ENCODE measurements around the gene UBE2QL1.
"Not testable (repeated sequence)": the region's sequence is repeated elsewhere in the genome, so short reads cannot be mapped to it uniquely, and the experiment has no call there.

UBE2QL1 gene

GRCh38 chr5:6501701-6502100 is 53.0 kb downstream of the UBE2QL1 start:
- DNase-seq: no peak

- DNase-seq: no peak
Measured at GRCh38 chr5:6502421-6502820, 53.8 kb downstream of the UBE2QL1 start.

- no peak for DNase-seq
Measured at GRCh38 chr5:6503342-6503741, 54.7 kb downstream of the UBE2QL1 start.

GRCh38 chr5:6504677-6505415 is 56.2 kb downstream of the UBE2QL1 start:
- DNase-seq: no peak

GRCh38 chr5:6505416-6505755 is 56.7 kb downstream of the UBE2QL1 start:
- DNase-seq: no peak

GRCh38 chr5:6505783-6506557 is 57.3 kb downstream of the UBE2QL1 start:
- no peak for DNase-seq

GRCh38 chr5:6506611-6507010 is 58.0 kb downstream of the UBE2QL1 start:
- no peak for DNase-seq

GRCh38 chr5:6508931-6509330 is 60.3 kb downstream of the UBE2QL1 start:
- DNase-seq: no peak

- no peak for DNase-seq
Measured at GRCh38 chr5:6510132-6510531, 61.5 kb downstream of the UBE2QL1 start.

- no peak for DNase-seq
Measured at GRCh38 chr5:6510973-6511372, 62.3 kb downstream of the UBE2QL1 start.

GRCh38 chr5:6515812-6516211 is 67.2 kb downstream of the UBE2QL1 start:
- not testable (repeated sequence) for DNase-seq

GRCh38 chr5:6516823-6517222 is 68.2 kb downstream of the UBE2QL1 start:
- DNase-seq: no peak

- DNase-seq: no peak
Measured at GRCh38 chr5:6517510-6517909, 68.9 kb downstream of the UBE2QL1 start.

GRCh38 chr5:6518298-6519057 is 69.8 kb downstream of the UBE2QL1 start:
- no peak for DNase-seq

GRCh38 chr5:6520201-6520600 is 71.5 kb downstream of the UBE2QL1 start:
- DNase-seq: no peak

- no peak for DNase-seq
Measured at GRCh38 chr5:6522331-6522730, 73.7 kb downstream of the UBE2QL1 start.

GRCh38 chr5:6522923-6523322 is 74.3 kb downstream of the UBE2QL1 start:
- DNase-seq: no peak

GRCh38 chr5:6525422-6525821 is 76.8 kb downstream of the UBE2QL1 start:
- DNase-seq: no peak

GRCh38 chr5:6525910-6526309 is 77.3 kb downstream of the UBE2QL1 start:
- DNase-seq: no peak

- no peak for DNase-seq
Measured at GRCh38 chr5:6527749-6528455, 79.2 kb downstream of the UBE2QL1 start.

GRCh38 chr5:6535594-6535993 is 86.9 kb downstream of the UBE2QL1 start:
- DNase-seq: no peak

- no peak for DNase-seq
Measured at GRCh38 chr5:6539060-6539459, 90.4 kb downstream of the UBE2QL1 start.

Data from suppressor macrophage treated with lipopolysaccharide for 4 hours (primary cell).